Measurements from ENCODE around the gene CLEC4E. TPM values are rescaled to one million over a fixed set of nuclear protein-coding genes. Genes with fewer than 3 reads are reported as not detected.

Gene CLEC4E, protein sequence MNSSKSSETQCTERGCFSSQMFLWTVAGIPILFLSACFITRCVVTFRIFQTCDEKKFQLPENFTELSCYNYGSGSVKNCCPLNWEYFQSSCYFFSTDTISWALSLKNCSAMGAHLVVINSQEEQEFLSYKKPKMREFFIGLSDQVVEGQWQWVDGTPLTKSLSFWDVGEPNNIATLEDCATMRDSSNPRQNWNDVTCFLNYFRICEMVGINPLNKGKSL
- not detected for total RNA-seq

GRCh38 chr12:8540831-8541230 is at the start of gene CLEC4E:
Gene CLEC4E, minus strand, starts transcription at chr12:8540905. Its CDS starts 108 bp downstream, at chr12:8540797.

DNA sequence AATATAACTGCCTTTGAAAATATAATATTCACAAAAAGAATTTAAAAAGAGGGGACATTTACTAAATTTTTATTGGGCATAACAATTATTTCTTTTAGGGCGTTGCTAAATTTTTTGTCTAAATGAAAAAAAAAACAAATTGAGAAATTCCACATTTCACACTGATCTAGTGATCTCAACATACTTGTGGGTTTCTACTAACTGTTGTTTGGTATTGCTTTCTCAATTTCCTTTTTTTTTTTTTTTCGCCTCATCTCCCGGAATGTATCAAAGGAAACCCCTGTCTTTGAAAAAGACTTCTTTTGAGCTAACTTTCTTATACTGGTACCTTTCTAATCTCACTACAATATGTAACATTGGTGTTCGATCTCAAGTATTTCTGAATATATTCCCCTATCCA is 27.4 kb downstream of the CLEC4E start, which contains the start of gene CLEC4D:
Gene CLEC4D (plus strand): TSS at position 248 of the 400 bp plus-strand sequence. CDS start 230 bp downstream, outside the sequence.

Other genes with a start within 250 kb of the CLEC4E start
- 0.27 TPM for gene CLEC6A, start 84.9 kb downstream of the CLEC4E start, total RNA-seq
- 0.55 TPM for gene CLEC4D, start 27.4 kb downstream of the CLEC4E start, total RNA-seq
- gene AICDA, start 72.0 kb upstream of the CLEC4E start, total RNA-seq = 0.66 TPM
- gene MFAP5, start 121.9 kb upstream of the CLEC4E start, total RNA-seq = 96.9 TPM
- gene RIMKLB, start 157.1 kb upstream of the CLEC4E start, total RNA-seq = 132 TPM